Stimulated activated CD8-positive, alpha-beta memory T cell treated with anti-CD3 and anti-CD28 coated beads, Interleukin-4, amount 100 ng/mL, for 48 hours (primary cell): ENCODE measurements around the gene SGPP2.

Experiments used
- DNase-seq: peaks from one replicate; pipeline ENCODE4 v3.0.0-alpha.2; 2020

Gene SGPP2

GRCh38 chr2:222477962-222478608 lies 53.7 kb downstream of the SGPP2 start:
- no peak for DNase-seq

- DNase-seq: no peak
These were observed 55.5 kb downstream of the SGPP2 start for GRCh38 chr2:222479859-222480258.

GRCh38 chr2:222480497-222480896 lies 56.2 kb downstream of the SGPP2 start:
- DNase-seq: no peak

GRCh38 chr2:222481941-222482340 lies 57.6 kb downstream of the SGPP2 start:
- DNase-seq: no peak

GRCh38 chr2:222483513-222484039 lies 59.2 kb downstream of the SGPP2 start:
- no peak for DNase-seq

- DNase-seq: no peak
These were observed 61.2 kb downstream of the SGPP2 start for GRCh38 chr2:222485367-222486211.

- no peak for DNase-seq
These were observed 65.8 kb downstream of the SGPP2 start for GRCh38 chr2:222490131-222490530.

GRCh38 chr2:222492683-222493082 lies 68.3 kb downstream of the SGPP2 start:
- DNase-seq: no peak

- DNase-seq: no peak
These were observed 69.9 kb downstream of the SGPP2 start for GRCh38 chr2:222494104-222494739.

- DNase-seq: no peak
These were observed 71.0 kb downstream of the SGPP2 start for GRCh38 chr2:222495388-222495787.

GRCh38 chr2:222499226-222499625 lies 74.9 kb downstream of the SGPP2 start:
- no peak for DNase-seq

GRCh38 chr2:222504191-222504590 lies 79.8 kb downstream of the SGPP2 start:
- DNase-seq: no peak

- no peak for DNase-seq
These were observed 80.4 kb downstream of the SGPP2 start for GRCh38 chr2:222504719-222505118.

- DNase-seq: no peak
These were observed 82.0 kb downstream of the SGPP2 start for GRCh38 chr2:222506230-222506935.

GRCh38 chr2:222514901-222515300 lies 90.6 kb downstream of the SGPP2 start:
- no peak for DNase-seq

GRCh38 chr2:222518570-222519381 lies 94.4 kb downstream of the SGPP2 start:
- DNase-seq: no peak

- no peak for DNase-seq
These were observed 96.8 kb downstream of the SGPP2 start for GRCh38 chr2:222521099-222521498.

GRCh38 chr2:222522082-222522481 lies 97.7 kb downstream of the SGPP2 start:
- DNase-seq: no peak

GRCh38 chr2:222523783-222524544 lies 99.6 kb downstream of the SGPP2 start:
- DNase-seq: no peak

GRCh38 chr2:222525811-222526210 lies 101.5 kb downstream of the SGPP2 start:
- no peak for DNase-seq
